ENCODE results near the gene PKP4. TPM values are rescaled to one million over a fixed set of nuclear protein-coding genes. Genes with fewer than 3 reads are reported as not detected.

PKP4 gene
- total and polyA plus RNA-seq, 12 donors = 17.9 to 59.0 (median 45.2) TPM

- Histone ChIP-seq H3K9me3 (no peaks in the 10 kb centered on the region), H3K27me3 (no peaks in the 10 kb centered on the region), H3K36me3 (peaks cover 0 to 14% (median 1%) of the 10 kb centered on the region in 9 donors), H3K27ac (peak overlapping the region in 2 of 10 donors; percentile 24 to 26), H3K4me1 (peaks cover 0 to 20% (median 8%) of the 10 kb centered on the region in 9 donors), H3K4me3 (no peak overlapping the region)
- intact Hi-C loops (cut with DNase I) = no loop called here
- peak; percentile 29 to 34 for DNase-seq
- TF ChIP-seq CTCF (IDR thresholded peaks at IDR 0.05) = no peak
- peak; percentile 31 to 85 (median 76) for ATAC-seq
- 44 to 48% methylated on average over 11 of the region's 11 CpGs for WGBS, 2 donors
Measured at GRCh38 chr2:158686210-158686691, 229.5 kb downstream of the PKP4 start.

GRCh38 chr2:158687315-158687714, 230.6 kb downstream of the PKP4 start:
- no peaks in the 10 kb centered on the region for H3K27me3 ChIP-seq
- DNase-seq (no peak), ATAC-seq (no peak)
- TF ChIP-seq CTCF (IDR thresholded peaks at IDR 0.05) = no peak
- H3K4me3 ChIP-seq = no peak overlapping the region
- peaks cover 0 to 3% (median 0%) of the 10 kb centered on the region in 9 donors for H3K36me3 ChIP-seq
- WGBS, 2 donors = 88 to 91% methylated on average over 3 of the region's 3 CpGs
- no peaks in the 10 kb centered on the region for H3K9me3 ChIP-seq
- H3K4me1 ChIP-seq = peaks cover 0 to 20% (median 8%) of the 10 kb centered on the region in 9 donors
- intact Hi-C loops (cut with DNase I) = no loop called here
- H3K27ac ChIP-seq = peak overlapping the region in 1 of 10 donors; percentile 26

GRCh38 chr2:158688721-158689120, 232.0 kb downstream of the PKP4 start:
- TF ChIP-seq CTCF (IDR thresholded peaks at IDR 0.05) = no peak
- 83 to 85% methylated on average over 4 of the region's 4 CpGs for WGBS, 2 donors
- no peak overlapping the region for H3K4me3 ChIP-seq
- H3K4me1 ChIP-seq = peaks cover 0 to 20% (median 8%) of the 10 kb centered on the region in 9 donors
- intact Hi-C loops (cut with DNase I) = no loop called here
- no peaks in the 10 kb centered on the region for H3K9me3 ChIP-seq
- no peaks in the 10 kb centered on the region for H3K36me3 ChIP-seq
- no peak for DNase-seq
- no peak for ATAC-seq
- no peaks in the 10 kb centered on the region for H3K27me3 ChIP-seq
- no peak overlapping the region for H3K27ac ChIP-seq

- H3K27me3 ChIP-seq = no peaks in the 10 kb centered on the region
- H3K36me3 ChIP-seq = no peaks in the 10 kb centered on the region
- peaks cover 0 to 20% (median 8%) of the 10 kb centered on the region in 9 donors for H3K4me1 ChIP-seq
- intact Hi-C loops (cut with DNase I) = no loop called here
- ATAC-seq = no peak
- WGBS, 2 donors = 70 to 78% methylated on average over 5 of the region's 5 CpGs
- no peaks in the 10 kb centered on the region for H3K9me3 ChIP-seq
- peak overlapping the region in 1 of 10 donors; percentile 18 for H3K27ac ChIP-seq
- DNase-seq = no peak
- TF ChIP-seq CTCF (IDR thresholded peaks at IDR 0.05) = no peak
- H3K4me3 ChIP-seq = no peak overlapping the region
Measured at GRCh38 chr2:158689391-158689790, 232.6 kb downstream of the PKP4 start.

Measured in heart right ventricle (tissue), 16 donors.